Effector memory CD8-positive, alpha-beta T cell (primary cell): ENCODE data around the gene SMARCD2.
"Not testable (repeated sequence)": the region's sequence is repeated elsewhere in the genome, so short reads cannot be mapped to it uniquely, and the experiment has no call there.

Source experiments
- ATAC-seq: fragments of 150-1000 bp; cut with Tn5 transposase; replicated peaks from 2 replicates; pipeline ENCODE4 v1.10.0; 2021; ENCODE audit warnings: mild to moderate bottlenecking, moderate library complexity
- DNase-seq, 3 experiments: peaks; one replicate each; pipeline ENCODE4 v3.0.0; 2021
- H3K27ac Mint-ChIP-seq, 2 donors: one replicate each; pipeline ENCODE4 v1.8.0; 2022; ENCODE audit warnings: mild to moderate bottlenecking in 2 of 2, mixed read lengths in 2 of 2, moderate library complexity in 2 of 2
- H3K27me3 Mint-ChIP-seq, 2 donors: one replicate each; pipeline ENCODE4 v1.8.0; 2022; ENCODE audit warnings: mixed read lengths in 2 of 2
- H3K36me3 Mint-ChIP-seq: one replicate; pipeline ENCODE4 v1.8.0; 2022; ENCODE audit warnings: mild to moderate bottlenecking, moderate library complexity, mixed read lengths; ENCODE audit not compliant: insufficient read depth
- H3K4me1 Mint-ChIP-seq, 2 donors: one replicate each; pipeline ENCODE4 v1.8.0; 2022; ENCODE audit warnings: low read depth in 2 of 2, mixed read lengths in 2 of 2
- H3K4me3 Mint-ChIP-seq, 2 donors: one replicate each; pipeline ENCODE4 v1.8.0; 2022; ENCODE audit warnings: mild to moderate bottlenecking in 2 of 2, mixed read lengths in 2 of 2, moderate library complexity in 2 of 2
- H3K9me3 Mint-ChIP-seq, 2 donors: one replicate each; pipeline ENCODE4 v1.8.0; 2022; ENCODE audit warnings: mixed read lengths in 2 of 2

SMARCD2 gene

DNA sequence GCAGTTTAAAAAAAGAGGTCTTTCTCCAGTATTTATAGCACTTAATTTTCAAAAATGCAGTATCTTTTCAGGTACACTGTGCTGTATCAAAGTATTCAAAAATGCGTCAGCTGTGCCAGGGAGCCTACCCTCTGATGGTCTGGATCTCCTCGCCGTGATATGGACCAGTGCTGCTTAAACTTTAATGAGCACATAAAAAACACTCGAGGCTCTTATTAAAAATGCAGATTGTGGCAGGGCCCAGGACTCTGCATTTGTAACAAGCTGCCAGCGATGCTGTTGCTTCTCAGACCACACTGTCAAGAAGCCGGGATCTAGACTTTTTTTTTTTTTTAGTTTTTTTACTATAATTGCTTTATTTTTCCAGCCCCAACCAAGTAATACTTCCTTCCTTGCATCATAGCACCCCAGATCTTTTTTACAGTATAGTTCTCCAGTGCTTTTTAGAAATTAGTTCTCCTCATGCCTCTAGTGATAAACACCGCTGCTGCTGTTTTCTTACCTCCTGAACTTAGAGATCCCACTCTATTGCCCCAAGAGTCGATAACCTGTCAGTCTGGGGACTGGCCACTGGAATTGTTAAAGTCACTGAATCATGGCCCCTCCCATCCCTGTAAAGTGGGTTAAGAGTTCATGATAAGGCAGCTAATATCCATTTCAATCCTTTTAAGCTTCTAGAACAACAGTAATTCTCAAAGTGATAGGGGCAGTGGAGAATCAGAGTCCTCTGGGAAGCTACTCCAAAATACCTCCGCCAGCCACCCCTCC lies 1.6 kb upstream of the SMARCD2 start:
- Mint-ChIP-seq H3K4me1 (peaks cover 33 to 39% of the 10 kb centered on the region in 2 donors), H3K9me3 (no peaks in the 10 kb centered on the region), H3K36me3 (peaks cover 27% of the 10 kb centered on the region), H3K4me3 (peak overlapping the region; percentile 93 to 95), H3K27me3 (no peaks in the 10 kb centered on the region), H3K27ac (peak overlapping the region; percentile 83 to 94)
- no peak for DNase-seq
- no peak for ATAC-seq

DNA sequence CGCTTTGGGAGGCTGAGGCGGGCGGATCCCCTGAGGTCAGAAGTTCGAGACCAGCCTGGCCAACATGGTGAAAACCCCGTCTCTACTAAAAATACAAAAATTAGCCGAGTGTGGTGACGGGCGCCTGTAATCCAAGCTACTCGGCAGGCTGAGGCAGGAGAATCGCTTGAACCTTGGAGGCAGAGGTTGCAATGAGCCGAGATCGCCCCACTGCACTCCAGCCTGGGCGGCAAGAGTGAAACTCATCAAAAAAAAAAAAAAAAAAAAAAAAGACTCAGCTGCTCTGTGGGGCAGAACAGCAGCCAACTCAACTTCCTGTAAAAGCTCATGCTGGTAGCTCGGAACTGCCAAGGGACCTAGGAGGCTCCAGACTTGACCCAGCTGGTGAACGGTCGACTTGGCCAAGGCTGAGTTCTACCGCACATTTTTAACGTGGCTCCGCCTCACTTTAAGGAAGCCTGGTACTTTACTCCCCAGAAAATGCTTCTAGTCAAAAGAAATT lies 953 bp upstream of the SMARCD2 start:
- H3K4me1 Mint-ChIP-seq = peaks cover 28 to 38% of the 10 kb centered on the region in 2 donors
- H3K36me3 Mint-ChIP-seq = peaks cover 27% of the 10 kb centered on the region
- H3K27ac Mint-ChIP-seq = peak overlapping the region; percentile 83 to 94
- not testable (repeated sequence) for H3K9me3 Mint-ChIP-seq, H3K27me3 Mint-ChIP-seq, DNase-seq
- peak overlapping the region; percentile 93 to 95 for H3K4me3 Mint-ChIP-seq
- ATAC-seq = peak; percentile 18

- Mint-ChIP-seq H3K27ac (peak overlapping the region; percentile 83 to 94), H3K4me3 (peak overlapping the region; percentile 93 to 95)
- DNase-seq = no peak
Observed at GRCh38 chr17:63842173-63842539, 329 bp downstream of the SMARCD2 start.

GRCh38 chr17:63841350-63842172 lies 924 bp downstream of the SMARCD2 start:
- Mint-ChIP-seq H3K4me3 (peak overlapping the region; percentile 93 to 95), H3K27me3 (no peaks in the 10 kb centered on the region), H3K9me3 (no peaks in the 10 kb centered on the region), H3K36me3 (peaks cover 36% of the 10 kb centered on the region), H3K4me1 (peaks cover 24 to 38% of the 10 kb centered on the region in 2 donors), H3K27ac (peak overlapping the region; percentile 83 to 94)
- no peak for DNase-seq
- ATAC-seq = no peak

More at GRCh38 chr17:63842173-63842539, 329 bp downstream of the SMARCD2 start:
- peaks cover 22 to 35% of the 10 kb centered on the region in 2 donors for H3K4me1 Mint-ChIP-seq
- no peaks in the 10 kb centered on the region for H3K9me3 Mint-ChIP-seq
- H3K27me3 Mint-ChIP-seq = no peaks in the 10 kb centered on the region
- peak; percentile 30 for ATAC-seq
- peaks cover 32% of the 10 kb centered on the region for H3K36me3 Mint-ChIP-seq

GRCh38 chr17:63840591-63841349 lies 1.7 kb downstream of the SMARCD2 start:
- H3K27me3 Mint-ChIP-seq = no peaks in the 10 kb centered on the region
- H3K36me3 Mint-ChIP-seq = peaks cover 44% of the 10 kb centered on the region
- ATAC-seq (no peak), DNase-seq (no peak)
- peak overlapping the region; percentile 78 to 94 for H3K27ac Mint-ChIP-seq
- peak overlapping the region; percentile 93 to 95 for H3K4me3 Mint-ChIP-seq
- H3K4me1 Mint-ChIP-seq = peaks cover 24 to 38% of the 10 kb centered on the region in 2 donors
- H3K9me3 Mint-ChIP-seq = no peaks in the 10 kb centered on the region

- no peaks in the 10 kb centered on the region for H3K27me3 Mint-ChIP-seq
- peaks cover 33 to 40% of the 10 kb centered on the region in 2 donors for H3K4me1 Mint-ChIP-seq
- peak overlapping the region; percentile 46 to 51 for H3K4me3 Mint-ChIP-seq
- peak overlapping the region in 1 of 2 donors; percentile 78 for H3K27ac Mint-ChIP-seq
- H3K36me3 Mint-ChIP-seq = peaks cover 64% of the 10 kb centered on the region
- DNase-seq (no peak), ATAC-seq (no peak)
- H3K9me3 Mint-ChIP-seq = no peaks in the 10 kb centered on the region
Observed at GRCh38 chr17:63838631-63839171, 3.8 kb downstream of the SMARCD2 start.

- Mint-ChIP-seq H3K9me3 (no peaks in the 10 kb centered on the region), H3K4me1 (peaks cover 34 to 38% of the 10 kb centered on the region in 2 donors), H3K27ac (peak overlapping the region in 1 of 2 donors; percentile 78), H3K27me3 (no peaks in the 10 kb centered on the region), H3K4me3 (peak overlapping the region in 1 of 2 donors; percentile 29), H3K36me3 (peaks cover 64% of the 10 kb centered on the region)
- DNase-seq (no peak), ATAC-seq (no peak)
Observed at GRCh38 chr17:63837962-63838600, 4.4 kb downstream of the SMARCD2 start.

GRCh38 chr17:63837480-63837879 lies 5.0 kb downstream of the SMARCD2 start:
- Mint-ChIP-seq H3K4me1 (peaks cover 34 to 38% of the 10 kb centered on the region in 2 donors), H3K9me3 (no peaks in the 10 kb centered on the region), H3K27me3 (no peaks in the 10 kb centered on the region), H3K4me3 (peak overlapping the region in 1 of 2 donors; percentile 29), H3K36me3 (peaks cover 65% of the 10 kb centered on the region), H3K27ac (peak overlapping the region; percentile 68 to 78)
- ATAC-seq (no peak), DNase-seq (no peak)

- H3K4me1 Mint-ChIP-seq = peaks cover 33 to 42% of the 10 kb centered on the region in 2 donors
- no peak for DNase-seq
- H3K4me3 Mint-ChIP-seq = no peak overlapping the region
- peak overlapping the region in 1 of 2 donors; percentile 68 for H3K27ac Mint-ChIP-seq
- peaks cover 68% of the 10 kb centered on the region for H3K36me3 Mint-ChIP-seq
- H3K27me3 Mint-ChIP-seq = no peaks in the 10 kb centered on the region
- no peak for ATAC-seq
- H3K9me3 Mint-ChIP-seq = no peaks in the 10 kb centered on the region
Observed at GRCh38 chr17:63836811-63837210, 5.7 kb downstream of the SMARCD2 start.

DNA sequence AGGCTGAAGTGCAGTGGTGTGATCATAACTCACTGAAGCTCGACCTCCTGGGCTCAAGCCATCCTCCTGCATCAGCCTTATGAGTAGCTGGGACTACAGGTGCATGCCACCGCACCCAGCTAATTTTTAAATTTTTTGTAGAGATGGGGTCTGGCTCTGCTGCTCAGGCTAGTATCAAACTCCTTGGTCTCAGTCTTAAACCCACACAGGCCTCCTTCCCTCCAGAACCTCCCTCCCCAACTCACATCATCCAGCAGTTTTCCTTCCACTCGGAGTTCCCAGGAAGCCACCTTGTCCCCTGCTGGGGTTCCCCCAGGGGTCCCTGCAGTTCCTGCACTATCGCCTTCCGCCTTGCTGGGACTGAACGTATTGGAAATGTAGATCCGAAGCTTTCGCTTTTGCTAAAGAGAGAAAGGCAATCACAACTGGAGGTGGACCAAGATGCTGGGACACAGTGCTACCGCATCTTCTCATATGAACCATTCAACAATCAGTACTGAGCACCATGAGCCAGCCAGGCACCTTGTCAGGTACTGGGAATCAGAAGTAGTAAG lies 7.2 kb downstream of the SMARCD2 start:
- H3K36me3 Mint-ChIP-seq = peaks cover 72% of the 10 kb centered on the region
- no peaks in the 10 kb centered on the region for H3K27me3 Mint-ChIP-seq
- peak overlapping the region in 1 of 2 donors; percentile 79 for H3K27ac Mint-ChIP-seq
- no peak for ATAC-seq
- H3K9me3 Mint-ChIP-seq = no peaks in the 10 kb centered on the region
- peaks cover 31 to 42% of the 10 kb centered on the region in 2 donors for H3K4me1 Mint-ChIP-seq
- DNase-seq = no peak
- H3K4me3 Mint-ChIP-seq = no peak overlapping the region

DNA sequence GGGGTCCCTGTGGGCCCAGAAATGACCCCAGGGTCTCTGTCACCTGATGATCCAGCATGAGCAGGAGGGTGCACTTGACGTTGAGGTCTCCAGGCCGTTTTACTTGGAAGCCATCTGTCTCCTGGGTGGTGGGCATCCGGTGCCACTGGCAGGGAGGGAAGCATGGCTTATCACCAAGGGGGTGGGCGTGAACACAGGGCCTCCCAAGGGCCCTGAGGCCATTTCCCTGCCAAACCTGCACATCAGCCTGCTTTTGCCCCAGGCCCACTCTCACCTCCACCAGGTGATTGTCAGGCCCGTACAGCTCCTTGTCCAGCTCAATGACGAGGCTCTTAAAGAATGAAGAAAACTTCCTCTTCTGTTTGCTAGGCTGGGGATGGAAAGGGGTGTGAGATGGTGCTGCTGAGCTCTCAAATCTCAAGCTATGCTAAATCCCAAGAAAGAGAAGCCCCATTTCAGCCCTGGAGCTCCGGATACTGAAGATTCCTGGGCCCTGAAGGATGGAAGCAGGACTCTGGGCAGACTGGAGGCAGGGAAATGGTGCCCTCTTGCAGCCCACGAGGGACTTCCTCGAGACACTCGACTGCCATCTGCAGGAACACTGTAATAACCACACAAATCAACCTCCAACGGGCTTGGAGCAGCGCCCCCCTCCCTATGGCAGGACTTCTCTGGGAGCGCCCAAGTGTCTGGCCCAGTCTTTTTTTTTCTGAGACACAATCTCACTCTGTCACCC lies 7.9 kb downstream of the SMARCD2 start:
- no peaks in the 10 kb centered on the region for H3K27me3 Mint-ChIP-seq
- no peak overlapping the region for H3K4me3 Mint-ChIP-seq
- peaks cover 78% of the 10 kb centered on the region for H3K36me3 Mint-ChIP-seq
- peaks cover 35 to 48% of the 10 kb centered on the region in 2 donors for H3K4me1 Mint-ChIP-seq
- H3K27ac Mint-ChIP-seq = peak overlapping the region; percentile 20 to 65
- DNase-seq (peak; percentile 54 to 63 (median 59)), ATAC-seq (peak; percentile 91)
- no peaks in the 10 kb centered on the region for H3K9me3 Mint-ChIP-seq
